ENCODE data around the gene EXOC6B. TPM values are rescaled to one million over a fixed set of nuclear protein-coding genes. Genes with fewer than 3 reads are reported as not detected.

The EXOC6B gene
- total RNA-seq, 2 donors from 2014 or later: 16.6 to 36.6 TPM

GRCh38 chr2:72211350-72211749 is 614.5 kb downstream of the EXOC6B start:
- Histone ChIP-seq H3K27me3 (replicated peaks; ENCODE audit: insufficient read depth) (no peaks in the 10 kb centered on the region), H3K9me3 (no peaks in the 10 kb centered on the region), H3K4me1 (replicated peaks) (no peaks in the 10 kb centered on the region), H3K36me3 (no peaks in the 10 kb centered on the region), H3K27ac (no peak overlapping the region), H3K4me3 (no peak overlapping the region)
- intact Hi-C loops (cut with DNase I): no loop called here
- DNase-seq (ENCODE audit: low spot score): no peak
- WGBS: 87% methylated on average over 2 of the region's 2 CpGs
- TF ChIP-seq, protein P1, sequence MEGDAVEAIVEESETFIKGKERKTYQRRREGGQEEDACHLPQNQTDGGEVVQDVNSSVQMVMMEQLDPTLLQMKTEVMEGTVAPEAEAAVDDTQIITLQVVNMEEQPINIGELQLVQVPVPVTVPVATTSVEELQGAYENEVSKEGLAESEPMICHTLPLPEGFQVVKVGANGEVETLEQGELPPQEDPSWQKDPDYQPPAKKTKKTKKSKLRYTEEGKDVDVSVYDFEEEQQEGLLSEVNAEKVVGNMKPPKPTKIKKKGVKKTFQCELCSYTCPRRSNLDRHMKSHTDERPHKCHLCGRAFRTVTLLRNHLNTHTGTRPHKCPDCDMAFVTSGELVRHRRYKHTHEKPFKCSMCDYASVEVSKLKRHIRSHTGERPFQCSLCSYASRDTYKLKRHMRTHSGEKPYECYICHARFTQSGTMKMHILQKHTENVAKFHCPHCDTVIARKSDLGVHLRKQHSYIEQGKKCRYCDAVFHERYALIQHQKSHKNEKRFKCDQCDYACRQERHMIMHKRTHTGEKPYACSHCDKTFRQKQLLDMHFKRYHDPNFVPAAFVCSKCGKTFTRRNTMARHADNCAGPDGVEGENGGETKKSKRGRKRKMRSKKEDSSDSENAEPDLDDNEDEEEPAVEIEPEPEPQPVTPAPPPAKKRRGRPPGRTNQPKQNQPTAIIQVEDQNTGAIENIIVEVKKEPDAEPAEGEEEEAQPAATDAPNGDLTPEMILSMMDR (IDR thresholded peaks at IDR 0.05): no peak
- TF ChIP-seq POLR2AphosphoS5 (IDR thresholded peaks at IDR 0.05) (no peak), POLR2A (IDR thresholded peaks at IDR 0.05) (no peak)

DNA sequence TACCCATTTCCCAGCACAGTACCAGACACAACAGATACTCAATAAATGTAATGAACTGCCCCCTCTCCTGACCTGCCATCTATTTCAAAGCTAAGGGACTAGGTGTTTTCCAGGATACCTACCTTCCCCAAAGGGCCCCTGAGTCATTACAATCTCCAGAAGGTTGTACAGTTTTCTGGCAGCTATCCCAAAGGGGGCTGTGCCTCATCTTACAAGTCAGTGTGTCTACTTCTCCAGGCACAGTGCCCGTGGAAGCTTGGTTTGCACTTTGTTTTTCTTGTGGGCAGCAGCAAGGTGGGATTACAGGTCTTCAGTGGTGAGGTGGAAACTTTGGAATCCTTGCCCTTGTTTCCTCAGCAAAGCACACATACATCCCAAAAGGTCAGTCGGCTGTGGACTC is 615.4 kb downstream of the EXOC6B start:
- Histone ChIP-seq H3K4me3 (no peak overlapping the region), H3K27ac (no peak overlapping the region), H3K27me3 (replicated peaks; ENCODE audit: insufficient read depth) (no peaks in the 10 kb centered on the region), H3K9me3 (no peaks in the 10 kb centered on the region), H3K36me3 (no peaks in the 10 kb centered on the region), H3K4me1 (replicated peaks) (no peaks in the 10 kb centered on the region)
- DNase-seq (ENCODE audit: low spot score): no peak
- intact Hi-C loops (cut with DNase I): no loop called here
- TF ChIP-seq POLR2AphosphoS5 (IDR thresholded peaks at IDR 0.05) (no peak), POLR2A (IDR thresholded peaks at IDR 0.05) (no peak)
- TF ChIP-seq, protein P1 (IDR thresholded peaks at IDR 0.05): no peak
- WGBS: 72% methylated on average over 2 of the region's 2 CpGs

GRCh38 chr2:72208225-72208624 is 617.6 kb downstream of the EXOC6B start:
- H3K36me3 ChIP-seq: no peaks in the 10 kb centered on the region
- H3K9me3 ChIP-seq: no peaks in the 10 kb centered on the region
- TF ChIP-seq, protein P1 (IDR thresholded peaks at IDR 0.05): no peak
- TF ChIP-seq POLR2AphosphoS5 (IDR thresholded peaks at IDR 0.05): no peak
- no peak for TF ChIP-seq POLR2A (IDR thresholded peaks at IDR 0.05)
- intact Hi-C loops (cut with DNase I): no loop called here
- no peak for DNase-seq (ENCODE audit: low spot score)
- H3K4me1 ChIP-seq (replicated peaks): no peaks in the 10 kb centered on the region
- H3K4me3 ChIP-seq: no peak overlapping the region
- WGBS: 94% methylated on average over 1 of the region's 1 CpG
- no peak overlapping the region for H3K27ac ChIP-seq
- no peaks in the 10 kb centered on the region for H3K27me3 ChIP-seq (replicated peaks; ENCODE audit: insufficient read depth)

DNA sequence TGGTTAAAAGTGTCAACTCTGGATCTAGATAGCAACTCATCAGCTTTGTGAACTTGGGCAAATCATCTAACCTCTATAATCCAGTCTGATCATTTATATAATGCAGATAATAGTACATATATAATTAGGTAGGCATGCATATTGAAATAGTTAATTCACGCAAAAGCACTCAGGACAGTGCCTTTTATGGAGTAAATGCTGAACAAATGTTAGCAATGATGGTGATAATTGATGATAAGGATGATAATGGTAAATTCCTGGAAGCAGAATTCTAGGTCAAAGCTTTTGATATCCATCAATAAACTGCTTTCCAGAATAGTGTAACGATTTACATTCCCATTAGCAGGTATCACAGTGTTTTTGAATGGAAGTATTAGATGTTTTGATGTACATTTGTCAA is 618.5 kb downstream of the EXOC6B start:
- Histone ChIP-seq H3K36me3 (no peaks in the 10 kb centered on the region), H3K4me1 (replicated peaks) (no peaks in the 10 kb centered on the region), H3K9me3 (no peaks in the 10 kb centered on the region), H3K4me3 (no peak overlapping the region), H3K27me3 (replicated peaks; ENCODE audit: insufficient read depth) (no peaks in the 10 kb centered on the region), H3K27ac (no peak overlapping the region)
- DNase-seq (ENCODE audit: low spot score): no peak
- intact Hi-C loops (cut with DNase I): no loop called here
- 84% methylated on average over 2 of the region's 2 CpGs for WGBS
- TF ChIP-seq POLR2A (IDR thresholded peaks at IDR 0.05) (no peak), POLR2AphosphoS5 (IDR thresholded peaks at IDR 0.05) (no peak)
- TF ChIP-seq, protein P1 (IDR thresholded peaks at IDR 0.05): no peak

GRCh38 chr2:72205504-72205881 is 620.3 kb downstream of the EXOC6B start:
- intact Hi-C loops (cut with DNase I): no loop called here
- WGBS: 64% methylated on average over 3 of the region's 3 CpGs
- H3K4me1 ChIP-seq (replicated peaks): no peaks in the 10 kb centered on the region
- DNase-seq (ENCODE audit: low spot score): no peak
- no peaks in the 10 kb centered on the region for H3K27me3 ChIP-seq (replicated peaks; ENCODE audit: insufficient read depth)
- no peaks in the 10 kb centered on the region for H3K36me3 ChIP-seq
- no peak overlapping the region for H3K27ac ChIP-seq
- TF ChIP-seq POLR2AphosphoS5 (IDR thresholded peaks at IDR 0.05) (no peak), POLR2A (IDR thresholded peaks at IDR 0.05) (no peak)
- TF ChIP-seq, protein P1 (IDR thresholded peaks at IDR 0.05): no peak
- no peaks in the 10 kb centered on the region for H3K9me3 ChIP-seq
- no peak overlapping the region for H3K4me3 ChIP-seq

Measured in prostate gland (tissue), 2 donors.